ENCODE results near the gene SMPD4.

GRCh38 chr2:130160131-130160530 lies 21.3 kb downstream of the SMPD4 start:
- TF ChIP-seq EP300 (IDR thresholded peaks at IDR 0.05) = no peak
- TF ChIP-seq CTCF (IDR thresholded peaks at IDR 0.05) = no peak
- no peak for TF ChIP-seq POLR2A (IDR thresholded peaks at IDR 0.05)
- TF ChIP-seq POLR2AphosphoS5 (IDR thresholded peaks at IDR 0.05) = no peak

Data from stomach (tissue), 4 donors.